ENCODE data around the gene MRPL23.

DNA sequence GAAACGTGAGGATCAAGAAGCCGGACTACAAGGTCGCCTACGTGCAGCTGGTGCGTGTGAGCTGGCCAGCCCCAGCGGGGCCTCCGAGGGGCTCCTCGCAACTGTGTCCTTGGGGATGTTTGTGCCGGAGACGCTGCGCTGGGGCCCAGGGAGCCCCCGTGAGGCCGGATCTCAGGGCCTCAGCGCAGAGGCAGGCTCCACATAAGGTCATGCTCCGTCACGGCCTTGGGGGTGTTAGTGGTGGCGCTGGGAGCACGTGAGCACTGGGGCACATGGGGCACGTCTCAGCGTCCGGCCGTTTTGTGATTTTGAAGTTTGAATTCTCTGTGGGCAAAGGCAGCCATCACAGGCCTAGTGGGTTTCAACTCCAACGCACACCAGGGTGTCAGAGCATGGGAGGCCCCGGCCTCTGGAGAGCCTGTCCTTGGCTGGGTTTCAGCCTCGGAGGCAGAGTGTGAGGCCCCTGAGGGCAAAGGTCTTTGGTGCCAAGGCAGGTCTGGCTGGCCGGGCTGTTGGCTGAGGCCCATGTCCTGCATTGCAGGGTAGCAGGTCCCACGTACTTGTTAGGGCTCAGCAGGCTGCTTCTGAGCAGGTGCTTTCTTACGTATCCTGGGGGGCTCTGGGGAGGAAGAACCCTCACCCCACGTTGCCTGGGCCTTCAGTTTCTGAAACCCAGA lies 5.8 kb downstream of the MRPL23 start:
- no peak for TF ChIP-seq CTCF (optimal IDR thresholded peaks at IDR 0.05 in 1 of 3, IDR thresholded peaks at IDR 0.05 in 1 of 3, conservative IDR thresholded peaks at IDR 0.05 in 1 of 3; ENCODE audit: extremely low read depth in 1 of 3, insufficient read depth in 2 of 3, low read length in 3 of 3)
- TF ChIP-seq EZH2 (IDR thresholded peaks at IDR 0.05; ENCODE audit: low read length), result no peak

All from keratinocyte (primary cell).